Measurements from ENCODE around the gene SLC26A3. TPM values are rescaled to one million over a fixed set of nuclear protein-coding genes. Genes with fewer than 3 reads are reported as not detected.

SLC26A3 gene
- total RNA-seq, 1 experiment from 2014 or later = not detected

DNA sequence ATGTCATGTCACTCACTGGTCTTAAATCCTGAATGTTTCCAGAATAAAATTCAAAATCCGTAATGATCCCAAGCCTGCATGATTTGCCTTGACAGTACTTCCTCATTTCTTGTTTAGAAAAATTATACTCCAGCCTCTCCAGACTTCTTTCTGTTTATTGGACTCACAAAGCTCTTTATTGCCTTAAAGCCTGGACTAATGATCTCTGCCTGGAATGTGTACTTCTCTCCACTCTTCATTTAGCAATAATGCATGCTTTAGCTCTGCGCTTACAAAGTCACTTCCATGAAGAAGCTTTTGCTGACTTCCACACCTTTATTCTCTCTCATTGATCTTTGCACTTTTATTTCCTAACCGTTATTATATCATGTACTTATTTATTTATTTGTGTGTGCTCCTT is 27.4 kb upstream of the SLC26A3 start:
- no peak overlapping the region for H2AK5ac ChIP-seq (ENCODE audit: insufficient read length, low read length)
- H2BK15ac ChIP-seq (ENCODE audit: low read depth, low read length) = no peak overlapping the region
- Mint-ChIP-seq H3K36me3 (ENCODE audit: insufficient read depth in 1 of 3, low read depth in 3 of 3) (no peaks in the 10 kb centered on the region), H3K27ac (no peak overlapping the region), H3K27me3 (ENCODE audit: low read depth) (no peaks in the 10 kb centered on the region; the same call in none of the 2 replicates), H3K9me3 (peaks cover 0 to 7% of the 10 kb centered on the region in 2 experiments; a peak in 1 of 5 replicates), H3K4me1 (no peaks in the 10 kb centered on the region), H3K4me3 (no peak overlapping the region)
- DNase-seq = no peak
- no peak overlapping the region for H4K5ac ChIP-seq (ENCODE audit: insufficient read length, low read depth, low read length)
- H3K9me3 ChIP-seq (ENCODE audit: control insufficient read depth, low read depth, low read length) = no peaks in the 10 kb centered on the region
- H3K79me2 ChIP-seq (ENCODE audit: insufficient read depth, low read length) = no peaks in the 10 kb centered on the region
- no peaks in the 10 kb centered on the region for H3K27me3 ChIP-seq (ENCODE audit: insufficient read depth, low read length)
- H3K4me1 ChIP-seq (ENCODE audit: insufficient read depth, low read length) = no peaks in the 10 kb centered on the region
- no peak overlapping the region for H2BK12ac ChIP-seq (ENCODE audit: insufficient read length, low read depth, low read length)
- H2BK120ac ChIP-seq (ENCODE audit: low read depth, low read length, poor library complexity, severe bottlenecking) = no peak overlapping the region
- H3T11ph ChIP-seq (ENCODE audit: low read length) = no peak overlapping the region
- no peak overlapping the region for H3K56ac ChIP-seq (ENCODE audit: insufficient read length, low read depth, low read length)
- no peak overlapping the region for H2BK20ac ChIP-seq (ENCODE audit: low read depth, low read length, poor library complexity, severe bottlenecking)
- H3K23ac ChIP-seq (ENCODE audit: insufficient read length, low read depth, low read length) = no peak overlapping the region
- H3K18ac ChIP-seq (ENCODE audit: insufficient read length, low read depth, low read length) = no peak overlapping the region
- H3K9ac ChIP-seq (ENCODE audit: extremely low read depth, insufficient read length, low read length) = no peak overlapping the region
- no peaks in the 10 kb centered on the region for H4K20me1 ChIP-seq (ENCODE audit: control insufficient read depth, insufficient read depth, insufficient read length)
- H3K79me1 ChIP-seq (ENCODE audit: insufficient read depth, low read depth, low read length, poor library complexity, severe bottlenecking) = no peaks in the 10 kb centered on the region
- TF ChIP-seq, protein P1, sequence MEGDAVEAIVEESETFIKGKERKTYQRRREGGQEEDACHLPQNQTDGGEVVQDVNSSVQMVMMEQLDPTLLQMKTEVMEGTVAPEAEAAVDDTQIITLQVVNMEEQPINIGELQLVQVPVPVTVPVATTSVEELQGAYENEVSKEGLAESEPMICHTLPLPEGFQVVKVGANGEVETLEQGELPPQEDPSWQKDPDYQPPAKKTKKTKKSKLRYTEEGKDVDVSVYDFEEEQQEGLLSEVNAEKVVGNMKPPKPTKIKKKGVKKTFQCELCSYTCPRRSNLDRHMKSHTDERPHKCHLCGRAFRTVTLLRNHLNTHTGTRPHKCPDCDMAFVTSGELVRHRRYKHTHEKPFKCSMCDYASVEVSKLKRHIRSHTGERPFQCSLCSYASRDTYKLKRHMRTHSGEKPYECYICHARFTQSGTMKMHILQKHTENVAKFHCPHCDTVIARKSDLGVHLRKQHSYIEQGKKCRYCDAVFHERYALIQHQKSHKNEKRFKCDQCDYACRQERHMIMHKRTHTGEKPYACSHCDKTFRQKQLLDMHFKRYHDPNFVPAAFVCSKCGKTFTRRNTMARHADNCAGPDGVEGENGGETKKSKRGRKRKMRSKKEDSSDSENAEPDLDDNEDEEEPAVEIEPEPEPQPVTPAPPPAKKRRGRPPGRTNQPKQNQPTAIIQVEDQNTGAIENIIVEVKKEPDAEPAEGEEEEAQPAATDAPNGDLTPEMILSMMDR (conservative IDR thresholded peaks at IDR 0.05) = no peak
- no peak overlapping the region for H3K14ac ChIP-seq (ENCODE audit: insufficient read depth, low read length)
- H3K27ac ChIP-seq (ENCODE audit: insufficient read length, low read depth, low read length) = no peak overlapping the region
- no peak overlapping the region for H3K4ac ChIP-seq (ENCODE audit: low read depth, low read length)
- H4K8ac ChIP-seq (replicated peaks; ENCODE audit: insufficient read length, low read depth, low read length) = no peak overlapping the region
- WGBS (ENCODE audit: extremely low coverage, insufficient read length, low lambda C conversion rate) = no CpG with 5 or more reads among the region's 3 CpGs
- H4K91ac ChIP-seq (ENCODE audit: insufficient read length, low read depth, low read length) = no peak overlapping the region
- H2AFZ ChIP-seq (ENCODE audit: low read length) = no peak overlapping the region
- no peak overlapping the region for H2BK5ac ChIP-seq (ENCODE audit: insufficient read length, low read length)
- no peaks in the 10 kb centered on the region for H3K23me2 ChIP-seq (ENCODE audit: insufficient read length, low read depth, low read length, poor library complexity, severe bottlenecking)
- H3K4me2 ChIP-seq (ENCODE audit: insufficient read depth, insufficient read length, low read length) = no peak overlapping the region

All from H9 (cell line).